Glutamatergic neuron (in vitro differentiated cells): ENCODE data around the gene SENP2. TPM values are rescaled to one million over a fixed set of nuclear protein-coding genes. Genes with fewer than 3 reads are reported as not detected.
A peak's percentile ranks its signal among the peaks of the same experiment; 100 is the strongest.

Experiments used
- DNase-seq: peaks from one replicate; pipeline ENCODE4 v3.0.0; 2022
- H3K27ac Mint-ChIP-seq: one replicate; pipeline ENCODE4 v1.8.0; 2020; ENCODE audit warnings: mild to moderate bottlenecking, mixed read lengths, inconsistent platforms; ENCODE audit not compliant: unreplicated experiment
- H3K27me3 Mint-ChIP-seq: one replicate; pipeline ENCODE4 v1.8.0; 2020; ENCODE audit warnings: mild to moderate bottlenecking, moderate library complexity, mixed read lengths, inconsistent platforms; ENCODE audit not compliant: unreplicated experiment
- H3K36me3 Mint-ChIP-seq: one replicate; pipeline ENCODE4 v1.8.0; 2020; ENCODE audit warnings: mild to moderate bottlenecking, mixed read lengths, inconsistent platforms; ENCODE audit not compliant: unreplicated experiment
- H3K4me1 Mint-ChIP-seq: one replicate; pipeline ENCODE4 v1.8.0; 2020; ENCODE audit warnings: mild to moderate bottlenecking, low read depth, mixed read lengths, inconsistent platforms; ENCODE audit not compliant: unreplicated experiment
- H3K4me3 Mint-ChIP-seq: one replicate; pipeline ENCODE4 v1.8.0; 2020; ENCODE audit warnings: mild to moderate bottlenecking, mixed read lengths, inconsistent platforms; ENCODE audit not compliant: unreplicated experiment
- H3K9me3 Mint-ChIP-seq: one replicate; pipeline ENCODE4 v1.8.0; 2020; ENCODE audit warnings: mild to moderate bottlenecking, moderate library complexity, mixed read lengths, inconsistent platforms; ENCODE audit not compliant: unreplicated experiment
- total RNA-seq: library from RNA; stranded (reverse); fragmentation: NEBNext Ultra II Directional; extraction: Animal tissue kit (Norgen Biotek cat#: 25700); gene quantifications from one replicate; pipeline ENCODE4 v1.2.1, GENCODE V29; 2021; ENCODE audit not compliant: unreplicated experiment
- TF ChIP-seq, protein P1 (sequence below): fragments of 200-600 bp; sonication (generic); IDR thresholded peaks from one replicate; pipeline ENCODE4 v1.5.0; 2021; ENCODE audit not compliant: partially characterized antibody, unreplicated experiment

The SENP2 gene
- total RNA-seq, 1 donor from 2014 or later: 54.6 TPM

DNA sequence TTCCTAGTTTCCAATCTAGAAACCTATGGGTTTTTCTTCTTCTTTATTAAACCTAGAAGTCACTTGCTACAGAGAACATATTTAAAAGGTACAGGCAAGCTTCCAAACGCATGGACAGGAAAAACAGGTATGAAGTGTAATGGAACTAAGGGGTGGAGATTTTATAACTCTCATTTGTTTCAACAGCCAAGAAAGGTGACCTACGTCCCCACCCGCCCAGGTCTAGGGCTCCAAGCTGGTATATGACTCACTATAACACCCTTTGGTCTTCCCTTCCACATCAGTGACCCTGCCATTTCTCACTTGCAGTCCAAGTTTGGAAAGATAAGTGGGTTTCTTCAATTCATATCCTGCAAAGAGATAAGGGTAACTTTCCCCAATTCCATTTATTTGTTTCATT, 27.7 kb upstream of the SENP2 start:
- H3K4me3 Mint-ChIP-seq: peak overlapping the region; percentile 9
- no peaks in the 10 kb centered on the region for H3K4me1 Mint-ChIP-seq
- H3K9me3 Mint-ChIP-seq: no peaks in the 10 kb centered on the region
- H3K27ac Mint-ChIP-seq: no peak overlapping the region
- no peak for DNase-seq
- no peaks in the 10 kb centered on the region for H3K36me3 Mint-ChIP-seq
- no peaks in the 10 kb centered on the region for H3K27me3 Mint-ChIP-seq
- TF ChIP-seq, protein P1, sequence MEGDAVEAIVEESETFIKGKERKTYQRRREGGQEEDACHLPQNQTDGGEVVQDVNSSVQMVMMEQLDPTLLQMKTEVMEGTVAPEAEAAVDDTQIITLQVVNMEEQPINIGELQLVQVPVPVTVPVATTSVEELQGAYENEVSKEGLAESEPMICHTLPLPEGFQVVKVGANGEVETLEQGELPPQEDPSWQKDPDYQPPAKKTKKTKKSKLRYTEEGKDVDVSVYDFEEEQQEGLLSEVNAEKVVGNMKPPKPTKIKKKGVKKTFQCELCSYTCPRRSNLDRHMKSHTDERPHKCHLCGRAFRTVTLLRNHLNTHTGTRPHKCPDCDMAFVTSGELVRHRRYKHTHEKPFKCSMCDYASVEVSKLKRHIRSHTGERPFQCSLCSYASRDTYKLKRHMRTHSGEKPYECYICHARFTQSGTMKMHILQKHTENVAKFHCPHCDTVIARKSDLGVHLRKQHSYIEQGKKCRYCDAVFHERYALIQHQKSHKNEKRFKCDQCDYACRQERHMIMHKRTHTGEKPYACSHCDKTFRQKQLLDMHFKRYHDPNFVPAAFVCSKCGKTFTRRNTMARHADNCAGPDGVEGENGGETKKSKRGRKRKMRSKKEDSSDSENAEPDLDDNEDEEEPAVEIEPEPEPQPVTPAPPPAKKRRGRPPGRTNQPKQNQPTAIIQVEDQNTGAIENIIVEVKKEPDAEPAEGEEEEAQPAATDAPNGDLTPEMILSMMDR: no peak

DNA sequence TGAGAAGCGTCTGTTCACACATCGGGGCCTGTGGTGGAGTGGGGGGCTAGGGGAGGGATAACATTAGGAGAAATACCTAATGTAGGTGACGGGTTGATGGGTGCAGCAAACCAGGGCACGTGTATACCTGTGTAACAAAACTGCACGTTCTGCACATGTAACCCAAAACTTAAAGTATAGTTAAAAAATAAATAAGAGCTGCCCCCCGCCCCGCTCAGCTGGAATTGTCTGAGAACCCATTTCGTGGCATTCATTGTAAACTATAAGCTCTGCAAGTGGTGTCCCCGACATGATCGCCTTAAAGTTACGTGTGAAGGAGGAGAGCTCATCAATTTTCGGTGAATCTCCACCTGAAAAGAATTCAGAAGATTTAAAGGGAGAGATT, 26.4 kb upstream of the SENP2 start:
- Mint-ChIP-seq H3K4me3 (no peak overlapping the region), H3K9me3 (no peaks in the 10 kb centered on the region), H3K27ac (no peak overlapping the region), H3K36me3 (no peaks in the 10 kb centered on the region), H3K4me1 (no peaks in the 10 kb centered on the region), H3K27me3 (no peaks in the 10 kb centered on the region)
- TF ChIP-seq, protein P1: no peak
- DNase-seq: no peak

DNA sequence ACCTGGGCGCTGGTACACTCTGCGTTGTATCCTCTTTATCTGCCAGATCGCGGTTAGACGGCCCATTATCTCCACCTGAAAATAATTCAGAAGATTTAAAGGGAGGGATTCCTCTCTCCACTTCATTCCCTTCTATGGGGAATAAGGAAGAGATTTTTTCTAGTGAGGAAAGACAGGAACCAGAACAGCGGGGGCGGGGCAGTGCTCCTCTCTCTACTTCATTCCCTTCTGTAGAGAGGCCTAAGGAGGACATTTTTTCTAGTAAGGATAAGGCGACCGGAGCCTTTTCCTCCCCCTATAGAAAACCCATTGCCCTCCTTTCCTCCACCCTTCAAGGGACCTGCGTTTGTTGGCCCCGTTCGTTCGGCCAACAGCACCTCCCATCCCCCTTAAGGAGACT, 25.4 kb upstream of the SENP2 start:
- TF ChIP-seq, protein P1: no peak
- no peak for DNase-seq
- Mint-ChIP-seq H3K4me1 (no peaks in the 10 kb centered on the region), H3K27me3 (no peaks in the 10 kb centered on the region), H3K9me3 (no peaks in the 10 kb centered on the region), H3K36me3 (no peaks in the 10 kb centered on the region), H3K4me3 (no peak overlapping the region), H3K27ac (no peak overlapping the region)

DNA sequence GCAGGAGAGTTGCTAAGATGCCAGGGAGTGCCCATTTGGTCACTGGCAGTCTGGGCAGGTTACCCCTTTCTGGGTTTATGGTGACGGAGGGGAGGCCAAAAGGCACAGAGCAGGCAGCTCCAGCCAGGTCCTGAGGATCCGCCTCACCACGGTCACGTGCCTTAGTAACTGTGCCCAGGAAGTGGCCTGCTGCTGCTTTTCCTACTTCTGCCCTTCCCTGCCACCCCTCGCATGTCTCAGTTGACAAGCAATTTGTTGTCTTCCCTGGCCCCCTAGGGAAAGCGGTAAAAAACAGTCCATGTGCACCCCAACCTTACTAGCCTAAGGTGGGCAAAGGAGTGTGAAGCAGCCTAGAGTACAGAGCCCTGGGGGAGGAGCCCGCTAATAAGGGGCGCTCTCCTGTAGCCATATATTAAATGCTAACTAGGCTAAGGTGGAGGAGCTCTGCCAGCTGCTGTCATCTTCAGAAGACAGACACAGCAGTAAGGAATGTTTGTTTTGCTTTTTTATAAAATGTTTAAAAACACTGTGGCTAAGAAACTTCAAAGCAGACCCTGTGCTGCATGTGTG, 24.6 kb upstream of the SENP2 start:
- DNase-seq: no peak
- no peak overlapping the region for H3K4me3 Mint-ChIP-seq
- no peaks in the 10 kb centered on the region for H3K36me3 Mint-ChIP-seq
- H3K4me1 Mint-ChIP-seq: no peaks in the 10 kb centered on the region
- TF ChIP-seq, protein P1: no peak
- H3K27ac Mint-ChIP-seq: no peak overlapping the region
- H3K9me3 Mint-ChIP-seq: no peaks in the 10 kb centered on the region
- no peaks in the 10 kb centered on the region for H3K27me3 Mint-ChIP-seq

DNA sequence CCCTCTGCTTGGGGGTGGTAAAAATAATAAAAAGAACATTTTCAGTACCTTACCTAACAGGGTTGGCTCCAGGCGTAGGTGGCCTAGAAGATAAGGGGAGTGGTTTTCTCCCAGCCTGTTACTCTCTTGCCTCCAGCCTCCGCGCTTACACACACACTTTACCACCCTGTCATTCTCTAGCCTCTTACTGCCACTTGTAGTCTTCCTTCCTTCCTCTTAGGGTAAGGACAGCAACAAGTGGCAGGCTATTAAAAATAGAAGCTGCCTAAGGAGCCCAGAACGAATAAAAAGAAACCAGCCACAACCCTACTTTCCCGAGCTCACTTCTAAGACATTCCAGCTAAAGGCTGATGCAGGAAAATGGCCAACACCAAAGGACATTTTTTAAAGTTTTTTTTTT, 24.1 kb upstream of the SENP2 start:
- no peak overlapping the region for H3K27ac Mint-ChIP-seq
- no peaks in the 10 kb centered on the region for H3K36me3 Mint-ChIP-seq
- H3K27me3 Mint-ChIP-seq: no peaks in the 10 kb centered on the region
- no peaks in the 10 kb centered on the region for H3K9me3 Mint-ChIP-seq
- no peak overlapping the region for H3K4me3 Mint-ChIP-seq
- DNase-seq: no peak
- H3K4me1 Mint-ChIP-seq: no peaks in the 10 kb centered on the region
- TF ChIP-seq, protein P1: no peak
